ENCODE results near the gene LURAP1L. TPM values are rescaled to one million over a fixed set of nuclear protein-coding genes. Genes with fewer than 3 reads are reported as not detected.

LURAP1L gene
- total RNA-seq, 3 donors from 2014 or later (not counting 1 experiment from before 2014, with no cell fraction given) = not detected

DNA sequence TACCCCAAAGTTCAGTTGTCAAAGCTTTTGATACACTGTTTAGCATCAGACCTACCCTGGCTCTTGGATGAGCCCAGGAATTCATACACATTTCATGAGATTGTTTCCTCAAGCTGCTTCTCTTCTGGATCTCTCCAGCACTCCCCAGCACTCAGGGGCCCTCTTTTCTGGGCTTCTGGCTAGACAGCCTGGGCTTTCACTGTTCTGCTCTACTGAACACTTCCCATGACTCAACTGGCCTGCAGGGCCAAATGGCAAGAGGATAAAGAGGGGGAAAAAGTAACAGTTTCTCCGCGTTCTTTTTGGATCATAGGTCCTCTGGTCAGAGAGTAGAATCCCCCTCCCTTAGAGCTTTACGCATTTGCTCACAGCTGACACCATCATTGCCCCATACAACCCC, 20.9 kb upstream of the LURAP1L start:
- Mint-ChIP-seq H3K9me3 (peaks cover 0 to 5% of the 10 kb centered on the region in 2 donors), H3K4me1 (no peaks in the 10 kb centered on the region), H3K36me3 (no peaks in the 10 kb centered on the region), H3K27me3 (ENCODE audit: low read depth in 2 of 2) (no peaks in the 10 kb centered on the region), H3K4me3 (no peak overlapping the region), H3K27ac (no peak overlapping the region)
- Histone ChIP-seq H3K9me3 (ENCODE audit: control insufficient read depth, insufficient read depth, low read length) (no peaks in the 10 kb centered on the region), H3K4me3 (ENCODE audit: low read length) (no peak overlapping the region), H3K27me3 (ENCODE audit: control insufficient read depth, insufficient read depth, low read length) (no peaks in the 10 kb centered on the region), H3K36me3 (ENCODE audit: control insufficient read depth, insufficient read depth, low read length) (no peaks in the 10 kb centered on the region), H3K4me1 (ENCODE audit: control insufficient read depth, insufficient read depth, low read length) (no peaks in the 10 kb centered on the region), H3K27ac (ENCODE audit: low read length) (no peak overlapping the region)
- DNase-seq (no peak), ATAC-seq (no peak)
- TF ChIP-seq, protein P1, sequence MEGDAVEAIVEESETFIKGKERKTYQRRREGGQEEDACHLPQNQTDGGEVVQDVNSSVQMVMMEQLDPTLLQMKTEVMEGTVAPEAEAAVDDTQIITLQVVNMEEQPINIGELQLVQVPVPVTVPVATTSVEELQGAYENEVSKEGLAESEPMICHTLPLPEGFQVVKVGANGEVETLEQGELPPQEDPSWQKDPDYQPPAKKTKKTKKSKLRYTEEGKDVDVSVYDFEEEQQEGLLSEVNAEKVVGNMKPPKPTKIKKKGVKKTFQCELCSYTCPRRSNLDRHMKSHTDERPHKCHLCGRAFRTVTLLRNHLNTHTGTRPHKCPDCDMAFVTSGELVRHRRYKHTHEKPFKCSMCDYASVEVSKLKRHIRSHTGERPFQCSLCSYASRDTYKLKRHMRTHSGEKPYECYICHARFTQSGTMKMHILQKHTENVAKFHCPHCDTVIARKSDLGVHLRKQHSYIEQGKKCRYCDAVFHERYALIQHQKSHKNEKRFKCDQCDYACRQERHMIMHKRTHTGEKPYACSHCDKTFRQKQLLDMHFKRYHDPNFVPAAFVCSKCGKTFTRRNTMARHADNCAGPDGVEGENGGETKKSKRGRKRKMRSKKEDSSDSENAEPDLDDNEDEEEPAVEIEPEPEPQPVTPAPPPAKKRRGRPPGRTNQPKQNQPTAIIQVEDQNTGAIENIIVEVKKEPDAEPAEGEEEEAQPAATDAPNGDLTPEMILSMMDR (IDR thresholded peaks at IDR 0.05) = no peak
- intact Hi-C loops (cut with micrococcal nuclease) = no loop called here
- no CpG with 5 or more reads among the region's 3 CpGs for WGBS (ENCODE audit: insufficient coverage)

DNA sequence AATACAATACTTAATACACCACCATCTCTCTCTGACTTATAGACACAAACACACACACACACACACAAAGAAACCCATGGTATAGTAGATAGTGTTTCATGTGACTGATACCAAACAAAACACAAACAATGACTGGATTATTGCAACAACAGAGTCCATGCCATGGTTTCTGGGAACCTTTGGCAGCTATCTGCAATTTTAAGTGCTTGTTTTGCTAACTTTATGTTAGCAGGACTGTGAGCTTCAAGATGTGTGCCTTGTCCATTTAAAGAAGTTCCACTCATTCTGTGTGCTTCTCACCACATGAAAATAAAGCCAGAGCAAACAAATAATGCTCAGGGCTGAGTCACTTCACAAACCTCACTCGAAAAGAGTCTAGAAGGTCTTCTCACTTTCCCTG, 15.1 kb upstream of the LURAP1L start:
- H3K4me1 ChIP-seq (ENCODE audit: control insufficient read depth, insufficient read depth, low read length) = no peaks in the 10 kb centered on the region
- H3K9me3 Mint-ChIP-seq = peaks cover 6 to 13% of the 10 kb centered on the region in 2 donors
- H3K27me3 Mint-ChIP-seq (ENCODE audit: low read depth in 2 of 2) = no peaks in the 10 kb centered on the region
- DNase-seq = no peak
- no peaks in the 10 kb centered on the region for H3K36me3 Mint-ChIP-seq
- H3K4me3 ChIP-seq (ENCODE audit: low read length) = no peak overlapping the region
- no peaks in the 10 kb centered on the region for H3K27me3 ChIP-seq (ENCODE audit: control insufficient read depth, insufficient read depth, low read length)
- no peak overlapping the region for H3K4me3 Mint-ChIP-seq
- intact Hi-C loops (cut with micrococcal nuclease) = no loop called here
- WGBS (ENCODE audit: insufficient coverage) = 57% methylated on average over 1 of the region's 1 CpG
- no peak overlapping the region for H3K27ac Mint-ChIP-seq
- no peak overlapping the region for H3K27ac ChIP-seq (ENCODE audit: low read length)
- ATAC-seq = no peak
- H3K4me1 Mint-ChIP-seq = no peaks in the 10 kb centered on the region
- TF ChIP-seq, protein P1 (IDR thresholded peaks at IDR 0.05) = no peak
- no peaks in the 10 kb centered on the region for H3K9me3 ChIP-seq (ENCODE audit: control insufficient read depth, insufficient read depth, low read length)
- H3K36me3 ChIP-seq (ENCODE audit: control insufficient read depth, insufficient read depth, low read length) = no peaks in the 10 kb centered on the region

DNA sequence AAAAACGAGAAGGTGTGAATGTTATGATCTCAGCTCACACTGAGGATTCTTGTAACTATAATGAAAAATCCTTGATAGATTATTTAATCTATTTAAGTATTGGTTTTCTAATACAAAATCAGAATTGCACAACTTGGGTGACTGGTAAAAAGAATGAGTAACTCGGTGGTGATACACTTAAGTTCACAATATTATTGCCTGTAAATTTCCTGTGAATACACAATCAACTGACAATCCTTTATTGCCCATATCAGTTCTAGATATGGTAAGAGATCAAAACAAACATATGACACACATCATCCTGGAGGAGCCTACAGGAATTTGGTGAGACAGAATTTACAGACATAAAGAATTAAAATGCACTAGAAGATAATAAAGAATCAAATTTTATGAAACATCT, 14.1 kb upstream of the LURAP1L start:
- TF ChIP-seq, protein P1 (IDR thresholded peaks at IDR 0.05) = no peak
- Mint-ChIP-seq H3K27me3 (ENCODE audit: low read depth in 2 of 2) (no peaks in the 10 kb centered on the region), H3K27ac (no peak overlapping the region), H3K4me1 (no peaks in the 10 kb centered on the region), H3K36me3 (no peaks in the 10 kb centered on the region), H3K4me3 (no peak overlapping the region), H3K9me3 (peaks cover 6 to 13% of the 10 kb centered on the region in 2 donors)
- Histone ChIP-seq H3K36me3 (ENCODE audit: control insufficient read depth, insufficient read depth, low read length) (no peaks in the 10 kb centered on the region), H3K4me1 (ENCODE audit: control insufficient read depth, insufficient read depth, low read length) (no peaks in the 10 kb centered on the region), H3K4me3 (ENCODE audit: low read length) (no peak overlapping the region), H3K27ac (ENCODE audit: low read length) (no peak overlapping the region), H3K9me3 (ENCODE audit: control insufficient read depth, insufficient read depth, low read length) (no peaks in the 10 kb centered on the region), H3K27me3 (ENCODE audit: control insufficient read depth, insufficient read depth, low read length) (no peaks in the 10 kb centered on the region)
- ATAC-seq = no peak
- WGBS (ENCODE audit: insufficient coverage) = 83% methylated on average over 1 of the region's 2 CpGs
- intact Hi-C loops (cut with micrococcal nuclease) = no loop called here
- DNase-seq = no peak

DNA sequence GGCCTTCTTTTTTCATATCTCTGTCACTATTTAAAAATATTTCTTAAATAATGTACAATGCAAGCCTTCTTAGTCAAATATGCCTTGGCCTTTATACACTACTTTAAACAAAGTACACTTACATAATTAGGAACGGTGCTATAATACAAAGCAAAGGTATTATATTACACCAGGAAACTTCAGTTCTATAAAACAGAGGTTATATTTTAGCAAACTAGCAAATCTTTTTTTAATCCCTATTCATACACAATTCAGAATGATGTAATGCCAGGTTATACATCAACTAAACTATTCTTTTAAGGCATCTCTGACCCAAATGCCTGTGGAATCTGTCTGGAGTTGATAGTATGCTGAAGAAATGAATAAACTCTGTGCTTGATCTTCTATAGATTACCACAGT, 10.7 kb upstream of the LURAP1L start:
- WGBS (ENCODE audit: insufficient coverage) = 100% methylated on average over 1 of the region's 1 CpG
- no peak for ATAC-seq

More for the DNA sequence above, 10.7 kb upstream of the LURAP1L start:
- Histone ChIP-seq H3K9me3 (ENCODE audit: control insufficient read depth, insufficient read depth, low read length) (no peaks in the 10 kb centered on the region), H3K27me3 (ENCODE audit: control insufficient read depth, insufficient read depth, low read length) (no peaks in the 10 kb centered on the region), H3K36me3 (ENCODE audit: control insufficient read depth, insufficient read depth, low read length) (no peaks in the 10 kb centered on the region), H3K27ac (ENCODE audit: low read length) (no peak overlapping the region), H3K4me1 (ENCODE audit: control insufficient read depth, insufficient read depth, low read length) (no peaks in the 10 kb centered on the region), H3K4me3 (ENCODE audit: low read length) (no peak overlapping the region)
- DNase-seq = no peak
- TF ChIP-seq, protein P1 (IDR thresholded peaks at IDR 0.05) = no peak
- Mint-ChIP-seq H3K27me3 (ENCODE audit: low read depth in 2 of 2) (no peaks in the 10 kb centered on the region), H3K27ac (no peak overlapping the region), H3K36me3 (no peaks in the 10 kb centered on the region), H3K4me1 (no peaks in the 10 kb centered on the region), H3K9me3 (peaks cover 6 to 12% of the 10 kb centered on the region in 2 donors), H3K4me3 (no peak overlapping the region)
- intact Hi-C loops (cut with micrococcal nuclease) = no loop called here
